Hypothalamus (tissue), 51 donors: ENCODE data around the gene EXOC3.

Source experiments
- DNase-seq, 51 donors: peaks; one replicate each; lab custom pipeline; 2025; lab: John Stamatoyannopoulos, UW

EXOC3 gene

DNA sequence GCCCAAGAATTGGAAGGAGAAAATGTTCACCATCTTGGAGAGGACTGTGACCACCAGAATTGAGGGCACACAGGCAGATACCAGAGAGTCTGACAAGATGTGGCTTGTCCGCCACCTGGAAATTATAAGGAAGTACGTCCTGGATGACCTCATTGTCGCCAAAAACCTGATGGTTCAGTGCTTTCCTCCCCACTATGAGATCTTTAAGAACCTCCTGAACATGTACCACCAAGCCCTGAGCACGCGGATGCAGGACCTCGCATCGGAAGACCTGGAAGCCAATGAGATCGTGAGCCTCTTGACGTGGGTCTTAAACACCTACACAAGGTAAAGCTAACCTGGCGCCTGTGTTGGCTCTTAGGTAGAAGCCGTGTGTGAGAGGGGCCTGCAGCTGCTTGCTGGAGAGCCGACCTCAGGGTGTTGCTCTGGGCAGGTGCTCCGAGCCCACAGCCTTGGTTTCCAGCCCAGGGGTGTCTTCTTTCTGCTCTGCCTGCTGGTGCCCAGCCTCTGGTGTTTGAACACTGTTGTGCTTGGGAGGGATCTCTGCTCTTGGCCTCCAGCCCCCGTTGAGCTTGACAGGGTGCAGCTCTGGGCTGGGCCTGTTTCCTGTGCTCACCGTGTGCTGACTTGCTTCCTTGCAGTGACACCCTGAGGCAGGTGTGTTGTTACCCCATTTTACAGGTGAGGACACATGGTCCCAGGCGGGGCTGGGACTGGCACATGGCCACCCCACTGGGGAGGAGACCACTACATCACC lies 10.9 kb downstream of the EXOC3 start:
- no peak for DNase-seq

DNA sequence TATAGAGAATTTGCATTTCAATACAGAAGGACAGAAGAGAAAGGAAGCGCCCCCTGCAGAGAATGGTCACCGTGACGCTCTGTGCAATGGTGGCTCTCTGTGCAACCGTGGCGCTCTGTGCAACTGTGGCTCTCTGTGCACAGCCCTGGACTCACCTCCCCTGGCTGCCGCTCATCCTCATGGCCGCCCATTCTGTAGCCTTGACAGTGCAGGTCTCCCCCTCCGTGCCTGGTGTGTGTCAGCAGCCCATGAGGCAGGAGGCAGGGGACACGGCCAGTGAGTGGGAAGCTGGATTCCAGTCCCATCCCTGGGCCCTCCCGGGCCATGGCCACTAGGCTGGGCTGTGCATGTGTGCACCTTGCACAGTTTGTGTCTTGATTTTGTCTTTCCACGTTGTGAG lies 12.0 kb downstream of the EXOC3 start:
- DNase-seq, result no peak

DNA sequence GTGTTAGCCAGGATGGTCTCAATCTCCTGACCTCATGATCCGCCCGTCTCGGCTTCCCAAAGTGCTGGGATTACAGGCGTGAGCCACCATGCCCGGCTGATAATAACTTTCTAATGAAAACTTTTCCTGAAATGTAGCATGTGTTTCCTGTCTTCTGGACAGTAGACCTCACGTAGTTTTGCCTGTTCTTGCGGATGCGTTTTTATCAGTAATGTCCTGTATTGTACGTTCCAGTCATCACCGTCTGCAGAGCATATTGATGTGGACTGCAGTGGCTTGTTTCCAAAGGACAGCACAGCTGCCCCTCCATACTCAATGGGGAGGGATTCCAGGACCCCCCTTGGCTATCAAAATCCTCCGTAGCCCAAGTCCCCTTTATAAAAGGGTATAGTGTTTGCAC lies 12.8 kb downstream of the EXOC3 start:
- DNase-seq, result no peak

DNA sequence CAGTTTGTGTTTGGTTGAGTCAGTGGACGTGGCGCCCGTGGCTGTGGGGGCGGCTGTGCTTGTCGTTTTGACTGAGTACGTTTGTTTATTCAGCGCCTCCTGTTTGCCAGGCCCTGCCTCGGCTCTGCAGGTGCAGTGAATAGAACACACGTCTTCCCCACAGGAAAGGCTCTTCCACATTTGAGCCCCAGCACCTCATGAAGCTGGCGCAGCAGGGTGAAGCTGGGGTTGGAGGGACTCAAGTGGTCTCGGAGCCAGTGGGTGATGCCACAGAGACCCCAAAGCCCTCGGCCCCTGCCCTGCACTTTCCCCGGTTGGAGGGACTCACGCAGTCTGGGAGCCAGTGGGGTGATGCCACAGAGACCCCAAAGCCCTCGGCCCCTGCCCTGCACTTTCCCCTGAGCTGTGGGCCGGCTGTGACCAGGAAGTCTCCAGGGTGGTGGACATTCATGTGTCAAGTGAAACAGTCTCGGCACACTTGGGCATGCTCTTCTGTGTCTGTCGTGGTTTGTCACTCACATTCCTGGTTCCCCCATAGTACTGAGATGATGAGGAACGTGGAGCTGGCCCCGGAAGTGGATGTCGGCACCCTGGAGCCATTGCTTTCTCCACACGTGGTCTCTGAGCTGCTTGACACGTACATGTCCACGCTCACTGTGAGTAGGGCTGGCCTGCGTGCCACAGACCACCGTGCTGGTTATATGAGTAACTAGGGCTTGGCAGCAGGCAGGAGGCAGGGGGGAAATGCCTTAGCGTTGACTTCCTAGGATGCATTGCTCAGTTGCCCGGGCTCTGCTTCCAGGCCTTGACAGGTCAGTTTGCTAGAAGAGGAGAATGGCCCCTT lies 13.6 kb downstream of the EXOC3 start:
- DNase-seq, result no peak

DNA sequence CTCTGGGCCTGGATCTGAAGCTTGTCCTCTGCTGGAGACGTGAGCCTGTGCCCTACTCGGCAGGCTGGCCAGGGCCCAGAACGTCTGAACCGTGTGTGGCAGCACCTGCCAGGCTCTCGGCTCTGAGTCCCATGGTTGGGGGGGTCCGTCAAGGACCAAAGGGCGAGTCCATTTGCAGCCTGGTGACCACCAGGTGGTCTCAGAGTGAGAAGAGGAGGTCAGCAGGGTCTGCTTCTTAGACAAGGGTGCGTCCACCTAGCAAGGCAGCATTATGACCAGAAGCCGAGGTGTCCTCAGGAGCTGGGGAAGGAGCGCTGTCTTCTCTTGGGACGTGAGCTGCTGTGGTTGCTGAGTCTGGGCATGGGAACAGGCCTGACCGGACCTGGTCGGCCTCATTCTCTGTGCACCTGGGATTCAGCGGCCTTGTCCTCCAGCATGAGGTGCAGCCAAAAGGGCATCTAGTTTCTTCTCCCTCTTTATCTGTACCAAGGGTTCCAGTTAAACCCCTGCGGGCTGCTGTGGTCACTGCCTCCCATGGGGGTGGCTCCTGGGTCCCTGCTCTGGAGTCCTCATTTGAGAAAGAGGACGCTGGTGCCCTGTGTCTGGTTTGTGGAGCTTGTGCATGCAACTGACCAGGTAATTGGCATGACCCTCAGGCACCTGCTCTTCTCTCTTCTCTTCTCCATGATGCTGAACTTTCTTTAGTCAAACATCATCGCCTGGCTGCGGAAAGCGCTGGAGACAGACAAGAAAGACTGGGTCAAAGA lies 14.4 kb downstream of the EXOC3 start:
- no peak for DNase-seq

DNA sequence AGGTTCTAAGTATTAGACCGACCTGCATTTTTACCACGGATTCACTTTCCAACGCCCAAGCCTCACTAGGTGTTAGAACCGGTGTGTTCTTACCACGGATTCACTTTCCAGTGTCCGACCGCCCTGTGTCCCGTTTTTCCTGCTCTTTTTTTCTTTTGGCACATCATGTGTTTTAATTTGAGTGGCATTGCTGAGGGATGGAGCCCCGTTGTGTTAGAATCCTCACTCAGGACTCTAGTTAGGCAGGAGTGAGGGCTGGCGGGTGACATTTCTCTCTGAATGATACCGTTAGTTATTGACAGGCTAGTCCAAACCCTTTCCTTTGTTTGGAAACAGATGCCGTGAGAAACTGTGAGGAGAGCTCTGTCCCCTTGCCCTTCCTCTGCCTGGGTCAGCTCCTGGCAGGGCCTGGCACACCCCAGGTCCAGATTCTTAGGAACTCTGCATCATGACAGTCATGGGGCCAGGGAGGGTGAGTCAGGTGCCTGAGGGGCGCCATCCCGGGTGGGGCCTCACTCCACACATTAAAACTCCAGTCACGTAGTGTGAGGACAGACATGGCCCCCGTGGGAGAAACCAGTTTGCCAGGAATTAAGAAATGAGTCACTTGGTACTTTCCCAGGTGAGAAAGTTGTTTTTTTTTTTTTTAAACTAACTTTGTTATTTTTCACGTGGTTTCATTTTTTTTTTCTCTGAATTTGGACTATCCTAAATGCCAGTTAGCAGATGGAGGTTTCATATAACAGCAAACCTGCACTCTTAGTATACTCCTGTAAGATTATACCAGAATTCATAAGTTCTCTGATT lies 15.8 kb downstream of the EXOC3 start:
- no peak for DNase-seq

DNA sequence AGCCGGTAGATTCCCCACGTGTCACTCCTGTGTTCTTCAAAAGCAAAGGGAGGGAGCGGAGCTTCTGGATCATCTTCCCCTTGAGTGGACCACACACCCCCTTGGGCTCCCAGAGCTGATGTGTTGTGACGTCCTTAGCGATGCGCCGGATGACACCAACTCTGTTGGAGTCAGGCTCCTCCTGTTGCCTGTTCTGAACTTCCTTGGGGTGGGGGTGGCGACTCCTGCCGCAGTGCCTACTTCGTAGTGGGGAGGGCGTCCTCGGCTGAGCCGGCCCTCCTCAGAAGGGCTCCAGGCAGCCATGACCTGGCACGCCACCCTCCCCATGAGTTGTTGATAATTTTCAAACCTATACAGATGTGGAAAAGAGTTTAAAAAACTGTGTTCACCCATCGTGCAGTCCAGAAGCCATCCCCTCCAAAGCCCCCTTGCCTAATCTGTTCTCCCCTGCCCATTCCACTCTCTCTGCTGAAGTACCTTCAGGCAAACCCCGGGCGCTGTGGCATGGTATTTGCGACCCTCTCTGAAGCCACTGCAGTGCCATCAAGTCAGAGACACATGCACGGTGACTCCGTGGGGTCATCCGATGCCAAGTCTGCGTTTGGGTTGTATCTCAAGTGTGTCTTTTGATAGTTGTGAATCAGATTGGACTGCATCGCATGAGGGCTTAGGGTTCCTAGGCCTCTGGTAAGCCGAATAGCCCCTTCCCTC lies 16.7 kb downstream of the EXOC3 start:
- no peak for DNase-seq

DNA sequence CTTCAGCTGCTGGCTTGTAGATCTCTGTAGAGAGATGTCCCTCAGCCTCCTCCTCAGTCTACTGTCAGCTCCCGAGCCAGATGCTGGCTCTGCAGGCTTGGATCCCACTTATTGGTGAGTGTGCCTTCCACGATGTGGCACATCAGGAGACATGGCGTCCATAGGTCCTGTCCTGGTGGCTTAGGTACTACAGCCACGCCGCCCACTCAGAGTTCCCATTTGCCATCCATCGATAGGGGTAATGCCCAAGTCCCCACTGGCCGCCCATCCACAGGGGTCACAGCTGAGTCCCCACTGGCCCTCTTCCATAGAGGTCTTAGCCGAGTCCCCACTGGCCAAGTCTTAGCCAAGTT lies 17.3 kb downstream of the EXOC3 start:
- DNase-seq, result no peak

DNA sequence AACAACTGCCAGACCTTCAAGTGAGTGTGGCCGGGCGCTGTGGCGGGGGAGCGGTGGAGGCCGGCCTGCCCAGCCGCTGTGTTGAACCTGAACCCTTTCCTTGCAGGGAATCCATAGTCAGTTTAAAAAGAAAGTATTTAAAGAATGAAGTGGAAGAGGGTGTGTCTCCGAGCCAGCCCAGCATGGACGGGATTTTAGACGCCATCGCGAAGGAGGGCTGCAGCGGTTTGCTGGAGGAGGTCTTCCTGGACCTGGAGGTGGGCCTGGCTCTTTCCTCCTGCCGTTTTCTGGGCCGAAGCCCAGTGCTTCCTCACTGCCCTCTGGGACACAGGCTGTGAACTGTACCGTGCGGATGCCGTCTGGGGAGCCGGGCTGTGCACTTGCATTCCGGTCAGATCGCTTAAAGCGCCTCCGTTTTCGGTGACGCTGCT lies 19.1 kb downstream of the EXOC3 start:
- no peak for DNase-seq

DNA sequence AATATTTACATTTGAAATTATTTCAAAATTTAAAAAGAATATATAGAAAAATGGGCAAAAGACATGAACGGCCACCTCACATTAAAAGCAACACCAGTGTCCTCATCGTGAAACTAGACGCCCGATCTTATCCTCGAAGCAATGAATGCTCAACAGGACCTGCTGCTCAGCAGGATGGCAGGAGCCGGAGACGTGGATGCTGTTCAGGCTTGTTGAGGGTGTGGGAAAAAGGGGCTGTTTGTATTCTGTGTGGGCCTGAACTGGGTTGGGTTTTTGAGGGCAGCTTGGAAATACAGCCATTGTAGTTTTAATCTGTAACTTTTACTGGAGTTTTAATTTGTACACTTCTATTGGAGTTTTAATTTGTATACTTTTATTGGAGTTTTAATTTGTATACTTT lies 20.3 kb downstream of the EXOC3 start:
- no peak for DNase-seq

DNA sequence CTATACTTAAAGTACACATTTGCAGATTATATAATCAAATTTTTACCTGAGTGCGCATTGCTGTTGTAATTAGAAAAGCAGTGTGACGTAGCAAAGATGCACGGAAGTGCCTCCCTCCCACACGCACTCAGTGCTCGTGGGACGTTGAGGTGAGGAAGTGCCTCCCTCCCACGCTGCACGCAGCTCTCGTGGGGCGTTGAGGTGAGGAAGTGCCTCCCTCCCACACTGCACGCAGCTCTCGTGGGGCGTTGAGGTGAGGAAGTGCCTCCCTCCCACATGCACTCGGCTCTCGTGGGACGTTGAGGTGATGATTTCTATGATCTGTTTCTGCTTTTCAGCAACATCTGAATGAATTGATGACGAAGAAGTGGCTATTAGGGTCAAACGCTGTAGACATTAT lies 21.0 kb downstream of the EXOC3 start:
- DNase-seq, result no peak

DNA sequence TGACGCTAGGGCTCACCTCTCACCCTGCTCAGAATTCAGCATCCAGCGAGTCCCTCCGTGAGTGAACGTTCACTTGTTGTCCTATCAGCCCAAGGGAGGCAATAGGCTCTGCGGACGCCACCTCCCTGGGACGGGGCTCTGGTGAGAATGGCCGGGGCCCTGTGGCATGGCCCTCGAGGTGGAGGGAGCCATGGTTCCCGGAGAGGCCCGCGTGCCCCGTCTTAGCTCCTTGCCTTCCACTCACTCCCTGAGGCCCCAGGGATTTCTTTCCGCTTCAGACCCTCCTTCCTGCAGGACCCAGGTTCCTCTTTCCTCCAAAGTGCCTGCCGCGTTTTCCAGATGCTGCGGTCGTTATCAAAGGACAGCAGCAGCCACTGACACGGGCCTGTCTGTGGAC lies 21.5 kb downstream of the EXOC3 start:
- DNase-seq, result no peak

DNA sequence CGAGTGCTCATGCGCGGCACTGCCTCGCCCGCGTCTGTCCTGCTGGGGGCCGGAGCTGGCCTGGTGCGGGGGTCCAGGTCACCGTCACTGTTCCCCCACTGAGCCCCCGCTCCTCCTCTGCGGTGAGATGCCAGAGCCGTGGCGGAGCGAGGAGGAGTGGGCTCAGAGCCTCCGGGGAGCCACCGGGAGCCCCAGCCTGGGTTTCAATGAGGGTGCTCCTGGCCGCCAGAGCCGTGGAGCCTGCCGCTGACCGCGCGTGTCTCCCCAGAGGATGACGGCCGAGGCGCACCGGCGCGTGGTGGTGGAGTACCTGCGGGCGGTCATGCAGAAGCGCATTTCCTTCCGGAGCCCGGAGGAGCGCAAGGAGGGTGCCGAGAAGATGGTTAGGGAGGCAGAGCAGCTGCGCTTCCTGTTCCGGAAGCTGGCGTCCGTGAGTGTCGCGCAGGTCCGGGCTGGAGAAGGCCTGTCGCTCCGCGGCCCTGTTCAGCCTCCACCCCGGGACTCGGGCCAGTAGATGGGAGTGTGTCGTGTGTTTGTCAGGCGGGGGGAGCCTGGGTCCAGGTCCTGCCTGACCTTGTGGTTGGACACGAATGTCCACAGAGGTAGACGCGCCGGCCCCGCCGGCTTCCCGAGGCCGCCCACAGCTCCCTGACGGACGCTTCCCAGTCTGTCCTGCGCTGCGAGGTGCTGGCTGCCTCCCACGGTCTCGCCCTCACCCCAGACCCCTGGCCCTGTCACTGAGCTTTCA lies 22.0 kb downstream of the EXOC3 start:
- no peak for DNase-seq

DNA sequence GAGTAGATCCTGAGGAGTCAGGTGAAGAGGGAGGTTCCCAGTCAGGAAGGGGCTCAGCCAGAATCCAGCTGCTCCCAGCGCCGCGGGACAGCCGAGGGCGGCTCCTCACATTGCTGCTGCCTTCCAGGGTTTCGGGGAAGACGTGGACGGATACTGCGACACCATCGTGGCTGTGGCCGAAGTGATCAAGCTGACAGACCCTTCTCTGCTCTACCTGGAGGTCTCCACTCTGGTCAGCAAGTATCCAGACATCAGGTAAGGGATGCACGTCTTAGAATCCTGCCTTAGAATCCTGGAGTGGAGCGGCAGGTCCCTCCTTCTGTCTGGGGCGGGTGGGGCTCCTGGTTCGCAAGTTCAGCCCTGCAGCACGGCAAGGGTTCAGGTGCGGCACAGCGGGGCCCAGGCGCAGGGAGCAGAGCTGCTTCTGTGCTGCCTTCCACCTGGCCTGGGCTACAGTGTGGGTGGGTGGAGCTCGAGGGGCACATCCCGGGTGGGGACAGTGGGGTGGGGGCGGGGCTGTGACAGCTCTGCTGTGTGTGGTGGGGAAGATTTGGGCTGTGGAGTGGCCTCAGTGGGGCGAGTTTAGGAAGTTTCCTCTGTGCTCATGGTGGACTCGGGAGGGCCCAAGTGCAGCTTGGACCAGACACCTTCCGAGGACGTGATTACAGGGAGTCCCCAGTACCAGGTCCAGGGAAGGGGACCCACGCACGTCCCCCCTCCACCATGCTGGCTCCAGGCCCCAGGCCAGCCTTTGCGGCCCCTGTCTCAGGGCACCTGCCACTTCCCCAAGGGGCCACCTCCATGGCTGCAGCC lies 22.8 kb downstream of the EXOC3 start:
- DNase-seq, result no peak

DNA sequence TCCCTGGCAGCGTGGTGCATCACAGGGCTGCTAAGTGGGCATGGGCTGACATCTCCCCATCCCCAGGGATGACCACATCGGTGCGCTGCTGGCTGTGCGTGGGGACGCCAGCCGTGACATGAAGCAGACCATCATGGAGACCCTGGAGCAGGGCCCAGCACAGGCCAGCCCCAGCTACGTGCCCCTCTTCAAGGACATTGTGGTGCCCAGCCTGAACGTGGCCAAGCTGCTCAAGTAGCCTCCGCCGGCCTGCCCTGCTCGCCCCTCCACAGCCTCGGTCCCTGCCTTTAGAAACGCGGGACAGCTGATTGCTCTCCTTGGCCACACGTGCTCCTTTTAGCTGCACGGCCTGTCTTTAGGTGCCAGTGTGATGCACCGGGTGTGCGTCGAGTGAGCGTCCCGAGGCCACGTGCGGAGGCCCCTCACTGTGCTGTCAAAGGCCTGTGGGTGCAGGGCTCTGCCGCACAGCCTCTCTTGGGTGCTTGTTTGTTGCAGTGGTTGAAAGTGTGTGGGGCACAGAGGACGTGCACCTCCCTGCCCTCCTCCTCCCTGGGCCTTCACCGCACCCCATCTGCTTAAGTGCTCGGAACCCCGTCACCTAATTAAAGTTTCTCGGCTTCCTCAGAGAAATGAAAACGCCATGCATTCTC lies 23.8 kb downstream of the EXOC3 start:
- DNase-seq, result no peak

DNA sequence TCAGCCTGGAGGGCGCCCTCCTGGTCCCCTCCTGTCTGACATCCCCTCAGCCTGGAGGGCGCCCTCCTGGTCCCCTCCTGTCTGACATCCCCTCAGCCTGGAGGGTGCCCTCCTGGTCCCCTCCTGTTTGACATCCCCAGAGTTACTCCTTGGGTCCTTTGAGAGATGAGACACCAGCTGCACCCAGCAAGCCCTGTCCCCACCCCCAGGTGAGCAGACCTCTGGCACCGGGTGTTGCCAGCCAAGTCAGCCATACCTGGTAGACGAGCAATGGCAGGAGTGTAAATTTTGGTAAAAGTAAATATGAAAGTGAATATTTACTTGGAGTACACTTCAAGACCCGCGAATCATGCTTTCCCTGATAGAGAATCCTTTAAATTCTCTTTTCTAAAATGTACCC lies 25.4 kb downstream of the EXOC3 start:
- DNase-seq, result no peak

DNA sequence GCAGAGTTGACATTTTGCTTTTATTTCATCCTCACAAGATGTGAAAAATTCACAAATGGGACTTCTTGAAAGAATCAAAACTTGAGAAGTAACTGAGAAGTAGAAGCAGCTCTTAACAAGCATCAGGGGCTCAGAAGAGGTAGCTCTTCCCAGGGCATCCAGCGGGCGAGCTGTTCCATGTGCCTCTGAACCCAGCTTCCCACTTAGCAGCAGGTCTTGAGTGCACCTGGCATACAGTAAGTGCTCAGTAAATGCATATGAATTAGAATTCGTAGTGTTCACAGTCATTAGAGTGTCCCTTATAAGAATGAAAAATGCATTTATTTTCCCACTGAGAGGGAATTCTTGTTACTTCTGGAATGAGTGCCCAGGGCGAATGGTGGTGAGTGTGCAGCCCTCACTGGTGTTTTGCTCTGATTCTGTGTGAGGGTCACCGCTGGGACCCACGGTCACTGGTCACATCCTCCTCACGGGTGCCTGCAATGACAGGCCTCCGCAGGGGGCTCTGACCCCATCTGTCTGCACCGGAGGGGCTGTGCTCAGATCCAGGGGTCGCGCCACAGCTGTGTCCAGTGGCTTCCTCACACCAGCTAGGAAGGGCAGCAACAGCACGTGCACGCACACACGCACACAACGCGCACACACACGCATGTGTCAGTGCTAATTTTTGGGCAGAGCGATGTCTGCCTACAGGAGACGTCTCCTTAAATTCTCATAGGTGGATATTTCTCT lies 26.9 kb downstream of the EXOC3 start:
- DNase-seq, result no peak
